Endothelial cell of umbilical vein (primary cell): ENCODE measurements around the gene SPINT2.
"Not testable (repeated sequence)": the region's sequence is repeated elsewhere in the genome, so short reads cannot be mapped to it uniquely, and the experiment has no call there.

Experiments used
- CTCF ChIP-seq, 2 donors: IDR thresholded peaks; 1 replicate in 1 of 2; 2 replicates in 1 of 2; pipeline ENCODE4 v1.5.1; 2011; ENCODE audit warnings: low read length in 2 of 2, mild to moderate bottlenecking in 2 of 2, moderate library complexity in 2 of 2, control low read depth in 1 of 2, inconsistent platforms in 1 of 2, low read depth in 1 of 2; ENCODE audit not compliant: insufficient read depth in 1 of 2; ENCODE audit errors: extremely low read depth in 1 of 2
- EZH2 ChIP-seq: IDR thresholded peaks from 2 replicates; pipeline ENCODE4 v1.6.1; 2012; ENCODE audit warnings: borderline replicate concordance, low read depth, mild to moderate bottlenecking, moderate library complexity, low read length, inconsistent platforms; ENCODE audit not compliant: severe bottlenecking
- POLR2A ChIP-seq: IDR thresholded peaks from 2 replicates; pipeline ENCODE4 v1.6.1; 2012; ENCODE audit warnings: low read depth, mild to moderate bottlenecking, control low read depth, low read length

GRCh38 chr19:38261942-38262341 lies 2.4 kb upstream of the SPINT2 start:
- TF ChIP-seq POLR2A; CTCF (IDR thresholded peaks at IDR 0.05; ENCODE audit: extremely low read depth in 1 of 2, insufficient read depth in 1 of 2, low read depth in 1 of 2, low read length in 2 of 2); EZH2: not testable (repeated sequence)
